Mesenchymal stem cell (in vitro differentiated cells and primary cell): ENCODE measurements around the gene MACROD2.

Source experiments
- DNase-seq: peaks from one replicate; pipeline ENCODE4 v3.0.0-alpha.2; 2013
- H2AFZ ChIP-seq: one replicate; pipeline ENCODE4 v1.6.1; 2013; ENCODE audit warnings: low read depth, mild to moderate bottlenecking, control low read depth, inconsistent platforms, low read length, moderate library complexity
- H2AK5ac ChIP-seq: 2 replicates; pipeline ENCODE4 v1.6.1; 2013; ENCODE audit warnings: low read length, moderate library complexity, mild to moderate bottlenecking, inconsistent platforms; ENCODE audit not compliant: severe bottlenecking
- H2BK120ac ChIP-seq: one replicate; pipeline ENCODE4 v1.6.1; 2013; ENCODE audit warnings: low read depth, mild to moderate bottlenecking, inconsistent platforms, low read length, moderate library complexity
- H2BK12ac ChIP-seq, 2 experiments: one replicate each; pipeline ENCODE4 v1.6.1; 2013; ENCODE audit warnings: inconsistent platforms in 2 of 2, low read length in 2 of 2, mild to moderate bottlenecking in 2 of 2, moderate library complexity in 2 of 2, control low read depth in 1 of 2
- H2BK15ac ChIP-seq: one replicate; pipeline ENCODE4 v1.6.1; 2013; ENCODE audit warnings: mild to moderate bottlenecking, low read depth, inconsistent platforms; ENCODE audit not compliant: poor library complexity, severe bottlenecking
- H2BK5ac ChIP-seq: 2 replicates; pipeline ENCODE4 v1.6.1; 2013; ENCODE audit warnings: low read depth, mild to moderate bottlenecking, low read length, control low read depth, inconsistent platforms; ENCODE audit not compliant: poor library complexity, severe bottlenecking
- H3K14ac ChIP-seq, 2 experiments: one replicate each; pipeline ENCODE4 v1.6.1; 2013; ENCODE audit warnings: inconsistent platforms in 2 of 2, low read length in 2 of 2, control low read depth in 1 of 2, mild to moderate bottlenecking in 1 of 2, moderate library complexity in 1 of 2
- H3K18ac ChIP-seq, 2 experiments: one replicate each; pipeline ENCODE4 v1.6.1; 2013; ENCODE audit warnings: inconsistent platforms in 2 of 2, low read length in 2 of 2, control low read depth in 1 of 2, low read depth in 1 of 2, mild to moderate bottlenecking in 1 of 2
- H3K23ac ChIP-seq, 2 experiments: one replicate each; pipeline ENCODE4 v1.6.1; 2013; ENCODE audit warnings: inconsistent platforms in 2 of 2, low read length in 2 of 2, mild to moderate bottlenecking in 2 of 2, moderate library complexity in 2 of 2, control low read depth in 1 of 2
- H3K27ac ChIP-seq: 2 replicates; pipeline ENCODE4 v1.5.1; 2013; ENCODE audit warnings: mild to moderate bottlenecking, moderate library complexity, low read length, control low read depth, inconsistent platforms; ENCODE audit not compliant: poor library complexity, severe bottlenecking
- H3K27me3 ChIP-seq, 2 experiments: 2 replicates each; pipeline versions ENCODE4 v1.6.1 to v1.7.0; 2013; ENCODE audit warnings: low read length in 2 of 2, mild to moderate bottlenecking in 2 of 2, moderate library complexity in 2 of 2, control low read depth in 1 of 2, inconsistent platforms in 1 of 2; ENCODE audit not compliant: control insufficient read depth in 1 of 2, insufficient read depth in 1 of 2
- H3K36me3 ChIP-seq, 2 experiments: 2 replicates each; pipeline versions ENCODE4 v1.6.1 to v1.7.0; 2013; ENCODE audit warnings: low read length in 2 of 2, control low read depth in 1 of 2, inconsistent platforms in 1 of 2, low read depth in 1 of 2, mild to moderate bottlenecking in 1 of 2; ENCODE audit not compliant: insufficient read depth in 2 of 2, control insufficient read depth in 1 of 2
- H3K4ac ChIP-seq, 2 experiments: one replicate each; pipeline ENCODE4 v1.6.1; 2013; ENCODE audit warnings: inconsistent platforms in 2 of 2, low read length in 2 of 2, mild to moderate bottlenecking in 2 of 2, moderate library complexity in 2 of 2, control low read depth in 1 of 2, low read depth in 1 of 2
- H3K4me1 ChIP-seq: 2 replicates; pipeline ENCODE4 v1.6.1; 2013; ENCODE audit warnings: low read depth, low read length, control low read depth; ENCODE audit not compliant: control insufficient read depth, insufficient read depth
- H3K4me2 ChIP-seq: 2 replicates; pipeline ENCODE4 v1.6.1; 2013; ENCODE audit warnings: low read length, mild to moderate bottlenecking, inconsistent platforms; ENCODE audit not compliant: poor library complexity, severe bottlenecking
- H3K4me3 ChIP-seq, 2 experiments: 2 replicates each; pipeline versions ENCODE4 v1.5.1 to v1.7.0; 2013; ENCODE audit warnings: low read length in 2 of 2, mild to moderate bottlenecking in 2 of 2, control low read depth in 1 of 2, low read depth in 1 of 2; ENCODE audit not compliant: insufficient read depth in 1 of 2
- H3K79me1 ChIP-seq: replicated peaks from 2 replicates; pipeline ENCODE4 v1.6.1; 2013; ENCODE audit warnings: mild to moderate bottlenecking, control low read depth, low read length, inconsistent platforms; ENCODE audit not compliant: poor library complexity, severe bottlenecking
- H3K9ac ChIP-seq: 2 replicates; pipeline ENCODE4 v1.7.0; 2013; ENCODE audit warnings: mild to moderate bottlenecking, low read length, moderate library complexity
- H3K9me3 ChIP-seq: 2 replicates; pipeline ENCODE4 v1.7.0; 2013; ENCODE audit warnings: mild to moderate bottlenecking, low read length; ENCODE audit not compliant: control insufficient read depth
- H4K8ac ChIP-seq: one replicate; pipeline ENCODE4 v1.6.1; 2013; ENCODE audit warnings: inconsistent platforms, mild to moderate bottlenecking, low read length, moderate library complexity
- H4K91ac ChIP-seq: one replicate; pipeline ENCODE4 v1.6.1; 2013; ENCODE audit warnings: mild to moderate bottlenecking, low read length, inconsistent platforms
- WGBS: methylation state at CpG from one replicate; pipeline ENCODE4 v1.1.7; 2013; ENCODE audit warnings: mixed read lengths; 5-methylcytosine and 5-hydroxymethylcytosine counted together

MACROD2 gene

GRCh38 chr20:15396026-15396425 lies 1400.7 kb downstream of the MACROD2 start:
- Histone ChIP-seq H3K27me3 (peaks cover 0 to under 1% of the 10 kb centered on the region in 2 experiments), H2BK15ac (no peak overlapping the region), H2AK5ac (no peak overlapping the region), H3K9me3 (no peaks in the 10 kb centered on the region), H3K18ac (no peak overlapping the region), H3K4me3 (no peak overlapping the region), H3K9ac (no peak overlapping the region), H4K91ac (no peak overlapping the region), H3K23ac (no peak overlapping the region), H2BK5ac (no peak overlapping the region), H2BK12ac (no peak overlapping the region), H3K27ac (no peak overlapping the region), H3K14ac (no peak overlapping the region), H3K4ac (no peak overlapping the region), H3K79me1 (no peaks in the 10 kb centered on the region), H4K8ac (no peak overlapping the region), H2BK120ac (no peak overlapping the region), H3K4me1 (peaks cover 1% of the 10 kb centered on the region), H3K4me2 (no peak overlapping the region), H3K36me3 (no peaks in the 10 kb centered on the region), H2AFZ (no peak overlapping the region)
- WGBS, result 74% methylated on average over 1 of the region's 2 CpGs
- no peak for DNase-seq

GRCh38 chr20:15396900-15397299 lies 1401.6 kb downstream of the MACROD2 start:
- H4K8ac ChIP-seq, result no peak overlapping the region
- no peak overlapping the region for H2BK5ac ChIP-seq
- no peak overlapping the region for H3K4ac ChIP-seq
- H3K4me2 ChIP-seq, result no peak overlapping the region
- H2BK12ac ChIP-seq, result no peak overlapping the region
- no peak overlapping the region for H2AK5ac ChIP-seq
- H3K4me1 ChIP-seq, result peaks cover 2% of the 10 kb centered on the region
- H3K79me1 ChIP-seq, result no peaks in the 10 kb centered on the region
- H2BK120ac ChIP-seq, result no peak overlapping the region
- H3K23ac ChIP-seq, result no peak overlapping the region
- no peak overlapping the region for H2BK15ac ChIP-seq
- no peak overlapping the region for H3K9ac ChIP-seq
- no peak overlapping the region for H3K18ac ChIP-seq
- no peak overlapping the region for H2AFZ ChIP-seq
- no peaks in the 10 kb centered on the region for H3K36me3 ChIP-seq
- H3K27me3 ChIP-seq, result no peaks in the 10 kb centered on the region
- H3K9me3 ChIP-seq, result no peaks in the 10 kb centered on the region
- WGBS, result 22% methylated on average over 1 of the region's 3 CpGs
- no peak overlapping the region for H3K4me3 ChIP-seq
- no peak overlapping the region for H3K14ac ChIP-seq
- H4K91ac ChIP-seq, result no peak overlapping the region
- no peak overlapping the region for H3K27ac ChIP-seq
- peak; percentile 0 for DNase-seq

GRCh38 chr20:15399781-15400180 lies 1404.5 kb downstream of the MACROD2 start:
- Histone ChIP-seq H3K18ac (no peak overlapping the region), H3K36me3 (no peaks in the 10 kb centered on the region), H3K4me3 (no peak overlapping the region), H3K9me3 (no peaks in the 10 kb centered on the region), H3K9ac (no peak overlapping the region), H3K27me3 (no peaks in the 10 kb centered on the region), H3K4ac (no peak overlapping the region), H4K91ac (no peak overlapping the region), H3K79me1 (no peaks in the 10 kb centered on the region), H3K23ac (no peak overlapping the region), H3K14ac (no peak overlapping the region), H3K4me2 (no peak overlapping the region), H3K27ac (no peak overlapping the region), H2BK12ac (no peak overlapping the region), H2AFZ (no peak overlapping the region), H2AK5ac (no peak overlapping the region), H2BK120ac (no peak overlapping the region), H2BK15ac (no peak overlapping the region), H4K8ac (no peak overlapping the region), H3K4me1 (peaks cover 4% of the 10 kb centered on the region), H2BK5ac (no peak overlapping the region)
- no CpG with 5 or more reads among the region's 2 CpGs for WGBS
- no peak for DNase-seq

- Histone ChIP-seq H3K18ac (no peak overlapping the region), H2BK120ac (no peak overlapping the region), H4K8ac (no peak overlapping the region), H3K4me1 (peaks cover 2% of the 10 kb centered on the region), H2BK15ac (no peak overlapping the region), H2AK5ac (no peak overlapping the region), H2BK12ac (no peak overlapping the region), H2BK5ac (no peak overlapping the region), H3K4me2 (no peak overlapping the region), H3K14ac (no peak overlapping the region), H3K27me3 (no peaks in the 10 kb centered on the region), H3K23ac (no peak overlapping the region), H3K9me3 (peaks cover 3% of the 10 kb centered on the region), H3K27ac (no peak overlapping the region), H3K4me3 (no peak overlapping the region), H2AFZ (no peak overlapping the region), H3K9ac (no peak overlapping the region), H3K4ac (no peak overlapping the region), H4K91ac (no peak overlapping the region), H3K36me3 (no peaks in the 10 kb centered on the region), H3K79me1 (no peaks in the 10 kb centered on the region)
- WGBS, result 93% methylated on average over 3 of the region's 3 CpGs
- DNase-seq, result no peak
Measured at GRCh38 chr20:15406072-15406471, 1410.8 kb downstream of the MACROD2 start.
